Mesothelial cell of epicardium (in vitro differentiated cells): ENCODE data around the gene STARD7. TPM values are rescaled to one million over a fixed set of nuclear protein-coding genes. Genes with fewer than 3 reads are reported as not detected.

Experiments
- DNase-seq, 2 experiments: peaks; one replicate each; pipeline ENCODE4 v3.0.0; 2021; ENCODE audit warnings: low spot score in 2 of 2; ENCODE audit not compliant: unreplicated experiment in 2 of 2
- H3K27ac Mint-ChIP-seq: 2 replicates; pipeline ENCODE4 v1.8.0; 2021; ENCODE audit warnings: mixed read lengths
- H3K27me3 Mint-ChIP-seq: 2 replicates; pipeline ENCODE4 v1.8.0; 2021; ENCODE audit warnings: low read depth, mixed read lengths
- H3K36me3 Mint-ChIP-seq: 2 replicates; pipeline ENCODE4 v1.8.0; 2021; ENCODE audit warnings: mixed read lengths
- H3K4me1 Mint-ChIP-seq: 2 replicates; pipeline ENCODE4 v1.8.0; 2021; ENCODE audit warnings: mixed read lengths
- H3K4me3 Mint-ChIP-seq: 2 replicates; pipeline ENCODE4 v1.8.0; 2021; ENCODE audit warnings: mild to moderate bottlenecking, moderate library complexity, mixed read lengths
- H3K9me3 Mint-ChIP-seq: 2 replicates; pipeline ENCODE4 v1.8.0; 2021; ENCODE audit warnings: mixed read lengths
- CTCF ChIP-seq: fragments of 200-600 bp; sonication (generic); IDR thresholded peaks from one replicate; pipeline ENCODE4 v1.5.0; 2021; ENCODE audit warnings: antibody characterized with exemption; ENCODE audit not compliant: unreplicated experiment
- total RNA-seq: library from RNA; stranded (reverse); gene quantifications from 3 replicates; pipeline ENCODE4 v1.2.1, GENCODE V29; 2021

The STARD7 gene
- total RNA-seq, 1 donor from 2014 or later: 108 TPM

- H3K4me1 Mint-ChIP-seq: peaks cover 15% of the 10 kb centered on the region
- TF ChIP-seq CTCF: no peak
- H3K9me3 Mint-ChIP-seq: peaks cover 6% of the 10 kb centered on the region
- DNase-seq: no peak
- H3K27me3 Mint-ChIP-seq: no peaks in the 10 kb centered on the region
- no peak overlapping the region for H3K27ac Mint-ChIP-seq
- H3K4me3 Mint-ChIP-seq: no peak overlapping the region
- no peaks in the 10 kb centered on the region for H3K36me3 Mint-ChIP-seq
These were observed 51.5 kb downstream of the STARD7 start for GRCh38 chr2:96156926-96157648.

GRCh38 chr2:96156011-96156820, 52.4 kb downstream of the STARD7 start:
- H3K27me3 Mint-ChIP-seq: no peaks in the 10 kb centered on the region
- peaks cover 6% of the 10 kb centered on the region for H3K9me3 Mint-ChIP-seq
- H3K4me1 Mint-ChIP-seq: peaks cover 11% of the 10 kb centered on the region
- no peak overlapping the region for H3K4me3 Mint-ChIP-seq
- no peak overlapping the region for H3K27ac Mint-ChIP-seq
- no peaks in the 10 kb centered on the region for H3K36me3 Mint-ChIP-seq
- no peak for DNase-seq
- no peak for TF ChIP-seq CTCF

- H3K4me3 Mint-ChIP-seq: no peak overlapping the region
- H3K9me3 Mint-ChIP-seq: no peaks in the 10 kb centered on the region
- H3K27ac Mint-ChIP-seq: no peak overlapping the region
- no peak for TF ChIP-seq CTCF
- peaks cover 11% of the 10 kb centered on the region for H3K4me1 Mint-ChIP-seq
- no peaks in the 10 kb centered on the region for H3K27me3 Mint-ChIP-seq
- H3K36me3 Mint-ChIP-seq: no peaks in the 10 kb centered on the region
- no peak for DNase-seq
These were observed 53.9 kb downstream of the STARD7 start for GRCh38 chr2:96154506-96155380.

GRCh38 chr2:96153991-96154431, 54.6 kb downstream of the STARD7 start:
- TF ChIP-seq CTCF: no peak
- no peak for DNase-seq
- no peak overlapping the region for H3K27ac Mint-ChIP-seq

DNA sequence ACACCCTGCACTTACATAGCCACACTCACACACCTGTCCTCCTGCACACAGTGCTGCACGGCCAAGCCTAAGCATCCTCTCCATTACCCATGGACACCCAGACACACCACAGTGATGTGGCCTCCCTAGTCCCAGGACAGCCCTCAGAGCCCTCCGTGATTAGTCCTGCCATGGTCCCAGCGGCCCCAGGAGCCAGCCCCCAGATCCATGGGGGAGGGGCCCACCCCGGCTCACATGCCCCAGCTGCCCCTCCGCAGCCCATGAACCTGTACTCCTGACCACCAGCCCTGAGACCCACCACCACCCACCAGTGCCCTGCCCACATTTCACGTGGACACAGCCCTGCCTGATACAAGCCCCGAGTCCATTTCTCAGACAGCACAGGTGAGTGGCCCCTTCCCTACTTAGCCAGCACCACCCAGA, 55.3 kb downstream of the STARD7 start:
- H3K27ac Mint-ChIP-seq: no peak overlapping the region
- H3K36me3 Mint-ChIP-seq: no peaks in the 10 kb centered on the region
- DNase-seq: no peak
- no peak overlapping the region for H3K4me3 Mint-ChIP-seq
- no peak for TF ChIP-seq CTCF
- peaks cover 22% of the 10 kb centered on the region for H3K4me1 Mint-ChIP-seq
- no peaks in the 10 kb centered on the region for H3K9me3 Mint-ChIP-seq
- H3K27me3 Mint-ChIP-seq: no peaks in the 10 kb centered on the region

More at GRCh38 chr2:96153991-96154431, 54.6 kb downstream of the STARD7 start:
- H3K4me1 Mint-ChIP-seq: peaks cover 15% of the 10 kb centered on the region
- no peak overlapping the region for H3K4me3 Mint-ChIP-seq
- no peaks in the 10 kb centered on the region for H3K36me3 Mint-ChIP-seq
- no peaks in the 10 kb centered on the region for H3K9me3 Mint-ChIP-seq
- H3K27me3 Mint-ChIP-seq: no peaks in the 10 kb centered on the region
